GM21528 (cell line): ENCODE results near the gene C3orf18.

ENCODE experiments used
- ATAC-seq: cut with Tn5 transposase; IDR thresholded peaks from one replicate; pipeline ENCODE4 v1.9.1; 2021; ENCODE audit warnings: mild to moderate bottlenecking, moderate library complexity; ENCODE audit not compliant: unreplicated experiment, low FRiP score

Gene C3orf18

GRCh38 chr3:50567386-50568167 lies at the start of gene C3orf18:
TSS of gene C3orf18 (minus strand) at chr3:50567747. CDS start at chr3:50565699, 2,048 bp downstream.
- ATAC-seq, result peak; percentile 76

DNA sequence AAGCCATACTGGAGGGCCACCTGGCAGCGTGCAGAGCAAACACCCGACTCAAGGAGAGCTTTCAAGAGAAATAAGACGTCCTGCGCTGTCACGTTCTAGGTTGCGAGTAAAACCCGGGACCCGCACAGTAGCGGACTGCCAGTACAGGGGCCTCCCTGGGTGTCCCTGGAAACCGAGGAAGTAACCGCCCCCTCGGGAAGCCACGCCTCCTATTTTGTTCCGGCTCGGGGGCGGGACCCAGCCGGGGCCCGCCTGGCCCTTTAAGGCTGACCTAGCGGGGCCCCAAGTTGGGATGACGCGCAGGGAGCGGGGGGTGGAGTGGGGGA lies 49.2 kb upstream of the C3orf18 start:
- peak; percentile 58 for ATAC-seq

DNA sequence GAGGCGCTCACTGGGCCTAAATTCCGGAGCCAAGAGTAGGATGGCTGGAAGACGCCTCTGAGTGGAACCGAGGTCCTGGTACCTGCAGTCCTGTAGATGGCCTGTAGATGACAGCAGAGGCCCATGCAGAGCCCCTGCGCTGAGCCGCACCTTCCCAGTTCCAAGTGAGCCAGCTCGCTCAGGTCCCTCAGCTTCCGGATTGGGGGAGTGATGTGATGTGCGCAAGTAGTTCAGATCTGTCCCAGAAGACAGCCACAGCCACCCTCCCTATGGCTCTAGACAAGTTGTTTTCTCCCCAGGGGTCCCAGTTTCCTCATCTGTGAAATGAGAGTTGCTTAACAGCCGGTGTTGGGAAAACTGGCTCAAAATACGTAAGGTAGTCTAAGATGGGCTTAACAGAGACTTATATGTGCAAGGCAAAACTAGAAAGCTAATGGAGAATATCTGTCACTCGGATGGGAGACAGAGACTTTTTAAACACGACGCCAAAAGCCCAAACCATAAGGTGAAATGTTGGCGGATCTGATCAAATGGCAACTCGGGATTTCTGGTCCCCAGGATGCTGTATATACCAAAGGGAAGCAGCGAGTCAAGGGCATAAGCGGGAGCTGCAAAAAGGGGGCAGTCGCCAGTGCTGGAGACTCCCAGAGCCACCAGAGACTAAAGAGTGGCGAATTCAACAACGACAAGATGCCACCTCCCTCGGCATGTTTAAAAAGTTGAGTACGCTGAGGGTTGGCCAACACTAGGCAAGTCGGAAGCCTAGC lies 48.6 kb upstream of the C3orf18 start:
- peak; percentile 29 for ATAC-seq

- ATAC-seq, result no peak
Observed at GRCh38 chr3:50615190-50615589, 47.6 kb upstream of the C3orf18 start.

DNA sequence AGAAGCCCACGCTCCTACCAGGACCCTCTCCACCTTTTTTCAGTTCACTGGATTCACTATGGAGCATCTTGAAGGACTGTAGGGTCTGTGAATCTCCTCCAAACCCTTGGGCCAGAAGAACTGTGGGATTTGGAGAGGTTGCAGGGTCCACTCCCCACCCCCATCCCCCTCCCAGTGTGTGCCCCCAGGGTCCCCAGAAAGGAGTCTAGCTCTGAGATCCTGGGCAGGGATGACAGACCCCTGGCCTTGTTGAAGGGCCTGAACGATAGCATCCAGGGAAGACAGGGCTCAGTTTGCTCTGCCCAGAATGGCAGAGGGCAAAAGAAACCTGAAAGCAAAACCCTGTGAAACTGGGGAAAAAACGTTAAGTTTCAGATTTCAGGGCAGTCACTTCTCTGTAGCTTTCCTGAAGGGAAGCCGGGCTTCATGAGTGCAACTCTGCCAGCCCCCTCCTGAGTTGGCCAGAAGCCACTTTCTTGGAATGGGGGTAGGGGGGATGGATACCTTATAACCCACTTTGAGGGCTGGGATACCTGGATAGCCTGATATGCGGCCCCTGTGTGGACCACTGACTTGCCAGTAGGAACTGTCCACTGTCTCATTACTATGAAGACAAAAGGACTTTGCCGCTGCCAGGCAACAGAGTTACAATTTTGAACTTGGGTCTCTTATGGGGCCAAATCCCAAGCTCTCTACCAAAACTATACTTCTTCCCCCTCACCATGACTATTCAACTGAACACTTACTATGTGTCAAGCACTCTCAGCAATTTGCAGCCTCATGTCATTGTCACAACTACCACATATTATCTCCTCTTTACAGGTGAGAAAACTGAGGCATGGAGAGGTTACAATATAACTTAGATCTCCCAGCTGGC lies 45.7 kb upstream of the C3orf18 start:
- no peak for ATAC-seq

- ATAC-seq, result no peak
Observed at GRCh38 chr3:50612234-50612882, 44.8 kb upstream of the C3orf18 start.

GRCh38 chr3:50611464-50612233 lies 44.1 kb upstream of the C3orf18 start, which contains the start of gene CISH:
TSS of gene CISH (minus strand) at chr3:50611774. CDS start at chr3:50611650, 124 bp downstream.
- peak; percentile 68 for ATAC-seq

DNA sequence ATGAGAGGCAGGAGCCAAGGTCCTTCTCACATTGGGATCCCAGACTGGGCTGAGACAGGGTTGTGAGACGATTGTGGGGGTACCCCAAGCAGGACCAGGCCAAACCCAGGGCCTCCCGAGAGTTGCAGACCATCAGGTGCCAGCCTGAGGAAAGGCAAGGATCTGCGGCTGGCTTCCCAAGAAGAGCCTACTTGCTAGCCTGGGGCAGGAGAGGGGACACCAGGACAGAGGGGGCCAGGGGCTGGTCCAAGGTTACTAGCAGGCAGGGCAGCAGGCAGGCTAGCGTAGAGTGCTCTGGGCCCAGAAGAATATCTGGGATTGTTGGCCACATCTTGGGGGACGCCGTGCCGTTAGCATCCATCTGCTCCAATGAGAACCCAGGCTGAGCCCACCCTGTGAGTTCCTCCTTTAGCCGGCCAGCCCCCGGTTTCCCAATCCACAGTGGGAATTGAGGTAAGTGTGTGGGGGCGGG lies 43.5 kb upstream of the C3orf18 start:
- ATAC-seq, result no peak

- ATAC-seq, result no peak
Observed at GRCh38 chr3:50610181-50610971, 42.8 kb upstream of the C3orf18 start.

DNA sequence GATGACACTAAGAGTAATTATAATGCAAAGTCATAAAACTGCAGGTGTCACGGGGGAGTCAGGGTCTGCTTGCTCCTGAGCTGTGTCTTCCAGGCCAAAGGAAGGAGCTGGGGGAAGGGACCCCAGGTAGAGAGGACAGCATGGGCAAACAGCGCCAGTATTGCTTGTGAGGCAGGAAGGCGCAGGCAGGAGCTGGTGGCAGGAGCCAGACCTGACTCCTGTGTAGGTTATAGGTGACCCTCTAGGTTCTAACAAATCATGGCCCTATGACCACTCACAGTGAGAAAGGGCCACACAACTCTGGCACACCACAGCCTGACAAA lies 42.2 kb upstream of the C3orf18 start:
- ATAC-seq, result no peak

DNA sequence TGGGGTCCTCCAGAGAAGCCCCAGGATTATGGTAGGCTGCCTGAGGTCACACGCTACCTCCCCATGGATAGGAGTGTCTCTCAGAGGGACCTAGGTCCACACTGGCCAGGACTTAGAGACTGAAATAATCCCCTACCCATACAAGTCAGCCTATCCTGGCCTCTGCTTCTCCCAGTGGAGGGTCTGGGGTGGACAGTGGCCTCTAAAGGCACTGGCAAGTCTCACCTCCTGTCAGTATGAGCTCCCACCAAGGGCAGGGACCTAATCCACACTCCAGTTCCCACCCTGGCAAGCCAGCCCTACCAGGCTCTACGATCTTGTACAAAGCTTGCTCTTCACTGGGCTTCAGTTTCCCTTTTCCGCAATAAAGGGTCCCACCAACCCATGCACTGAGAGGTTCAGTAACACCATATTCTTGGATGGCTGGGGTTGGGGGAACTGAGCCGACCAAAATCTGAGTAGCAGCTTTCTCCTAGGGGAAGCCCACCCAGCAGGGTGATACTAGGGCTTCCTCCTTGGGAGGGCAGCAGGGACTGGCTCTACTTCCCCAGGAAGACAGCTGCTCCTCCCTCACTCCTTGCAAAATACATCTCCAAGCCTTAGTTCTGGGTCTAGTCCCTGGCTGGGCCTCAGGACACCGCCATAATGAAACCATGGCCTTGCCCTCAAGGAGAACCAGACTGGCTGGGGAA lies 41.7 kb upstream of the C3orf18 start:
- ATAC-seq, result no peak

DNA sequence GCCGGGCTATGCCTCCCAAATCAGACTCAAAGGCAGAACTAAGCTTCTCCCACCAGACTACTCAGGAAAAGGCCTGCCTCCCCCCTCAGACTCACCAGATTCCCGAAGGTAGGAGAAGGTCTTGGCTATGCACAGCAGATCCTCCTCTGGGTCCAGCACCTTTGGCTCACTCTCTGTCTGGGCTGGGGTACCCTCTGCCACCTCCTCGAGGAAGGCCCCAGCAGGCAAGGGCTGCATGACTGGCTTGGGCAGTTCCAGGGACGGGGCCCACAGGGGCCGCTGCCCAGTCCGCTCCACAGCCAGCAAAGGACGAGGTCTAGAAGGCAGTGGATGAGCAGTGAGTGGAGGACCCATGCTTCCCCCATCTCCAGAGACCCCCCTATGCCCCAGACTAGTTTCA lies 40.7 kb upstream of the C3orf18 start:
- ATAC-seq, result no peak

- ATAC-seq, result no peak
Observed at GRCh38 chr3:50607271-50608091, 39.9 kb upstream of the C3orf18 start.

GRCh38 chr3:50606596-50606995 lies 39.0 kb upstream of the C3orf18 start:
- ATAC-seq, result no peak

- ATAC-seq, result no peak
Observed at GRCh38 chr3:50605901-50606326, 38.4 kb upstream of the C3orf18 start.

DNA sequence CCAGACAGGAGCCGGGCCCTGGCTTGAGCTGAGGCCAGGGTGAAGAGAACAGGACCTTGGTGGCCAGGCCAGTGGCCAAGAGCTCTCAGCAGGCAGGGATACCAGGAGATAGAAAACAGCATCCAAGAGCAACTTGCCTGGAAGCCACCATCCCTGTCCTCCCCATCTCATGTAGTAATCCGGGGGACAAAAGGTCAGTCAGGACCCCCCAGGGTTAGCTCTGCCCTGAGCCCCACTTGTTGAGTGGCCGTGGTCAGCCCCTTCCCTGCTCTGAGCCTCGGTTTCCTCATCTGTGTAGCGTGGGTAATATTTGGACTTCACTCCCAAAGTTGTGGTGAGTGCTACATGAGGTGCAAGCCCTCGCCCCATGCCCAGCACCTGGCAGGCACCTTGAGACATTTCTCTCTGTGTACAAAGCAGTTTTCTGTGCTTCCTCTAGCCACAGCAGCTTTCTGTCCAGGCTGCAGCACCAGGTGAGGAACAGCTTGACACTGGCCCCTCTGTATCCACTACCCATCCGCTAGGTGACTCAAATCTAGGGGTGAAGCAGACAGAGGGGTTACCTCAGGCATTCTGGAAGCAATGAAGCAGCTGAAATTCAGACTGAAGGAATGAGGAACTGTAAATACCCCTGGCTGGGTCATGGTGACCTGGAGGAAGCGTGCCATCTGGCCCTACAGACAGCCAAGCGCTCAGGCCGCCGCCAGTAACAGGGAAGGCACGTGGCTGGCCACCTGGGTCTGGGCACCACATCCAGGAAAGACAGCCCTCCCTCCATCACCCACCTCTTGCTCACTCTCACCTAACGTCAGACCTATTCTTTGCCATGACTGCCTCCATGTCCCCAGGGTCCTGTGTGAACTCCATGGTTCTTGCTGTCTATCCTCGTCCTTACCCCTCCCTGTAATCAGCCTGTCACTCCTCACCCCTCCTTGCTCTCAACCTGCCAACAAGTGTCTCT lies 37.4 kb upstream of the C3orf18 start:
- ATAC-seq, result no peak
